T-helper 9 cell (primary cell): ENCODE data around the gene KRT6A.
"Not testable (repeated sequence)": the region's sequence is repeated elsewhere in the genome, so short reads cannot be mapped to it uniquely, and the experiment has no call there.

ENCODE experiments used
- DNase-seq: peaks from one replicate; pipeline ENCODE4 v3.0.0-alpha.2; 2020

Gene KRT6A

DNA sequence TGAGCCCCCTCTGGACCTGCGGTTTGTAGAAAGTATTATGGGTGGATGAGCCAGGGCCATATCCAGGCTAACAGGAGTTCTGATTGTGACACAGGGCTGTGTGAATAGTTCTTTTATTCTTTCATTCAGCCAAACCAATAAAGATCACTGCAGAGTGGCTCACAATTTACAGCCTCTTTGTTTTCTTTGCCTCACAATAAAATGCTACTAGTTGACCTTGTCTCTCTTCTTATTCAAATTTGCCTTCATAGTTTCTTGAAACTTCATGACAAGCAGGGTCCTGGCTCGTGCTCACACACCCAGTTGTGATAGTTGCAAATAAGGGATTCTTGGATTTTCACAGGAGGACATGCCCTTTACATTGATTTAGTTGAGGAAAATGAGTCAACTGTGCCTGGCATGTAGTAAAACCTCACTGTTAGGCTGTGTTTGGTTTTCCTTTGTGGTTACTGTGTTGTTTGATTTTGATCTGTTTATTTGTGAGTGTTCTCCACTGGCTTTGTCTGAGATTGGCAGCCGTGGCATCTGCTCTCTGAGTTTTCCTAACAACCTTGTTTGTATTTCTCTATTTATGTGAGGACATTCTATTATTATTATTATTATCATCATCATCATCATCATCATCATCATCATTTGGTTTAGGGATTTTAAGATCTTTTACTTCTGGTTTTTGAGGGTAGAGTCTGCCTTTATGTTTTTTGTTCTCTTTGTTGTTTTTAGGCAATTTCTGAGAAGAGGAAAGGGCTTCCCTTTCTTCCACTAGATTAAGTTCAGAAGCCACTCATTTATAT is 38.5 kb downstream of the KRT6A start:
- DNase-seq: no peak

DNA sequence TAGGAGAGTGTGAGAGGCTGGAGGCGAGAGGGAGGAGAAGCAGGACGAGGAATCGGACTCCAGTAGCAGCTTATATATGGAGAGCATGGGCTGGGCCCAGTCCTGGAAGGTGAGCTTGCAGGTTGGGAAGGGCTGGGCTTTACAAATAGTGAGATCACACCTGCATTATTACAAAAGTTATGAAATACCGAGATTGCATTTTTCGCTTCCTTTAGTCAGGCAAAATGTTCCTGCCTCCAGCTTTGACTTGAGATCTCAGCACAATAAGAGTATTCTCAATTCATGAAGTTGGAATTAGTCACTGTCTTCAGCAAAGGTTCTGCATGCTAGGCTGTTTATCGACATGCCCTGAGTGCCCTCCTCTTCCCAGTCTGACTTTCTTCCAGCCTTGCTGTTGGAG is 41.0 kb downstream of the KRT6A start, which contains the start of gene KRT6B:
TSS of gene KRT6B (minus strand) at position 46 of the 400 bp plus-strand sequence. CDS start 68 bp downstream, outside the sequence.
- DNase-seq: no peak

DNA sequence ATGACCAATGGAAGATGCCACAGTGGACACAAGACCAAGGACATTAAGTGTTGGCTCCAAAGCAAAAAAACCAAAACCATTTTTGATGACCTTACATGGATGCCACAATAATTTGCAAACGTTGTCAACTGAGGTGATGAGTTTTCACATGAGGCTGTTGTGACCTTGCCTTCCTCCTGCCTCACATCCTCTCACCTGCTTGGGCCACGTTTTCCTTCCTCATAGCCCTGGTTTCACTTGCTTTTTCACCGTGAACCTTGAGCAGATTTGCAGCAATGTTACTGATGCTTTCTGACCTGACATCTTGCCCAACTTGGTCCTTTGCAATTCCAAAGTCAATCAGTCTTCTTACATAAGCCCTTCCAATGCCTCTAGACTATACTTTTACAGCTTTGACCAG is 44.8 kb downstream of the KRT6A start:
- DNase-seq: no peak

DNA sequence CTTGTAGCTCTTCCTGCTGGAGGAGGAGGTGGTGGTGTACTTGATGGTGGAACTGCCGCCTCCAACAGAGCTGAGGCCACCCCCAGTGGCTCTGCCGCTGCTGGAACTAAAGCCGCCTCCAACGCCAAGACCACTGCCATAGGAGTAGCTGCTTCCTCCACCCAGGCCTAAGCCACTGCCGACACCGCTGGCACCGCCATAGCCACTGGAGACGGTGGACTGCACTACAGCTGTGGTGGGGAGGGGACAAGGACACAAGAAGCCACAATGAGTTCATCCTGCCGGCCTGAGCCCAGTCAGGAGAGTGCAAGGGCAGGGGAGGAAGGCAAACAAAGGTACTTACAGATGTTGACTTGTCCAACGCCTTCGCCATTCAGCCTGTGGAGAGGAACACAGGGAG is 45.9 kb downstream of the KRT6A start:
- DNase-seq: not testable (repeated sequence)

DNA sequence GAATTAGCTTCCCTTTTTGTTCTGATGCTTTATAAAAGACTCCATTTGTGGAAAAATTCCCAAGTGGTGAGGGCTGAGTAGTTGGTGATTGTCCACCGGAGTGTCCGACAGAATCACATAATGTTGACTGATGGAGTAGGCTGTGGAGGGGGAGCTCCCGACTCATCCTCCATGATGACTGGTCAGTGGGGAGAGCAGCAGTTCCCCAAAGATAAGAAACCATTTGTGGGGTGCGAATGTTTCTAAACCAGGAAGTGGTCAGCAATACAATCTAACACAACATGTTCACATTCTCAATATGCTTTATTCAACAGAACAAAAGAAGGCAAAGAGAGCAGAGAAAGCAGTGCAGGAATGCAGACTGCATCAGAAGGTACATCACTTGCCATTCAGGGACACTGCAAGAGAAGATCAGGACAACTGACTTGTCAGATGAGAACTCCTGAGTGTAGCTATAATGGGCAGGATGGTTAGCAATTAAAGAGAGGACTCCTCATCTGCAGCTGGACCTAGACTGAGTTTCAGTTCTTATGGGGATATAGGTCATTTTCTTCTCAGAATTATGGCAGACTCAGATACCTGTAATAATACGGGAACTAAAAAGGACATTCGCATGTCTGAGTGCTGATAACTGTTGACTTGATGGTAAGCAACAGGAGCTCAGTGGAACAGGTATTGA is 46.6 kb downstream of the KRT6A start:
- no peak for DNase-seq

DNA sequence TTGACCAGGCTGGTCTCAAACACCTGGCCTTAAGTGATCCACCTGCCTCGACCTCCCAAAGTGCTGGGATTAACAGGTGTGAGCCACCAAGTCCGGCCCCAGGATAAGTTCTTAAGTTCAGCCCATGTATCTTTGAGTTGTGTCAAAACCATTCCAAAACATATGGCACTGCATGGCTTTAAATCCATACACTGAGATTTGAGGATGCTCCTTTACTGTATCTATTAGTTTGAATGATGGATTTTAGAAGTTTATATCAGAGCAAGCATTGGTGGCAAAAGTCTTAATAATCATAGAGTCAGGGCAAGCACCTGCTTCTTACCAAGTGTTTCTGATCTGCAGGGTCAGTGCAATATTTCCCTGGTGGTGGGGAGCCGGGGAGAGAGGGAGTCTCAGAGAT is 47.2 kb downstream of the KRT6A start:
- no peak for DNase-seq

DNA sequence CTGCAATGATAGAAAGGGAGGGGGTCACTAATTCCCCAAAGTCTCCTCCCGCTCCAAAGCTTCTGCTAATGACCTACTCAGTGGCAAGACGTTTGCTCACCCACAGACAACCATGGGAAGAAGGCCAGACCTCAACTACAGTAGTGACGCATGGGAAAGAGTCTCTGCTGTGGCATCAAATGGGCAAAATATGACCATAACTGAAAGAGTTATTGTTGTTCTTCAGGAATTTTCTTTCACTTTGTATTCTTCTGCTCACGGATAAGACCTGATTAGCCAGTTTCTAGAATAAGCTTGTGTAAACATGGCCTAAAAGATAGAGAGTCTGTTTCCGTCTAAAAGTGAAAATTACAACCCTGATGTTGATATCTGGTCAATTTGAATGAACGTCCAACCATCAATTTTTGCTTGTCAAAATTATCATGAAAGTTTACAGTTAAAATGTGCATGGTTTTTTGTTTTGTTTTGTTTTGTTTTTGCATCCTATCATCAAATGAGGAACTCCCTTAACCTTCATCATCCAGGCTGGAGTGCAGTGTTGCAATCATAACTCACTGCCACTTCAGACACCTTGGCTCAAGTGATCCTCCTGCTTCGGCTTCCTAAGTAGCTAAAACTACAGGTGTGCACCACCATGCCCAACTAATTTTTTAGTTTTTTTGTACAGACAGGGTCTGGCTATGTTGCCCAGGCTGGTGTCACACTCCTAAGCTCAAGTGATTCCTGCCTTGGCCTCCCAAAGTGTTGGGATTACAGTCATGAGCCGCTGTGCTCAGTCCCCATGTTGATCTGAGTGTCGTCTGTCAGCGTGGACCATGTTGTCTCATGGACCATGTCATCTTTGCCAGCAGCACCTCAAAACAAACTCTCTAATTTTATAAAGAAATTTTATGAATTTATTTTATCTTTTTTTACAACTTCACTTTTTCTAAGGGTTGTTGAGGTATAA is 48.1 kb downstream of the KRT6A start:
- no peak for DNase-seq

DNA sequence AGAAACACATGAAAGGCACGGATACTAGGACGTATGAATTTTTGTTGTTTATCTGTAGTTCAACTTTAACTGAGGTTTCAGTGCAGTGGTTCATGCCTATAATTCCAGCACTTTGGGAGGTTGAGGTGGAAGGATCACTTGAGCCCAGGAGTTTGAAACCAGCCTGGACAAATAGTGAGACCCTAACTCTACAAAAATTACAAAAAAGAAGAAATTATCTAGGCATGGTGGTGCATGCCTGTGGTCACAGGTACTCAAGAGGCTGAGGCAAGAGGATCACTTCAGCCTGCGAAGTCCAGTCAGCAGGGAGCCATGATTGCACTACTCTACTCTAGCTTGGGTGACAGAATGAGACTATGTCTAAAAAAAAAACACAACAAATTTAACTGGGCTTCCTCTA is 49.1 kb downstream of the KRT6A start:
- DNase-seq: no peak

DNA sequence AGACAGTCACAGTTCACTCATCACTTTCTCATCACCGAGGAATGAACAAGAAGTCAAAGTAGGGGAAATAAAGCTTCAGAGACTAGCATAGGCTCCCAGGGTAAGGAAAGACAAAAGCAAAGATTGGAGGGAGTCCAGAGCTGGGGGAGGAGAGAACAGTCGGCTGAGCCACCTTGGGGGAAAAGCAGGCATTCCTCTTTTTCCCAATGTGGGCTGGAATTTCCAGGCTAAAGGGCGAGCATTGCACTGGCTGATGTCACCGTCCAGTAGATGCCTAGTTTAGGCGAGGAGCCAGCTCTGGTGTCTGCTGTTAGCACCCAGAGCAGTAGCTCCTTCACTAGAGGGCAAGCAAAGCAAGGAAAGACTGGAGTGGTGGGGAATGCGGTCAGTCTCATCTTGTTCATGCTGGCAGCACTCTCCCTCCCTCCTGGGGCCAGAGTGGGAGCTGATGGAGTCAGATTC is 50.4 kb downstream of the KRT6A start:
- DNase-seq: no peak

DNA sequence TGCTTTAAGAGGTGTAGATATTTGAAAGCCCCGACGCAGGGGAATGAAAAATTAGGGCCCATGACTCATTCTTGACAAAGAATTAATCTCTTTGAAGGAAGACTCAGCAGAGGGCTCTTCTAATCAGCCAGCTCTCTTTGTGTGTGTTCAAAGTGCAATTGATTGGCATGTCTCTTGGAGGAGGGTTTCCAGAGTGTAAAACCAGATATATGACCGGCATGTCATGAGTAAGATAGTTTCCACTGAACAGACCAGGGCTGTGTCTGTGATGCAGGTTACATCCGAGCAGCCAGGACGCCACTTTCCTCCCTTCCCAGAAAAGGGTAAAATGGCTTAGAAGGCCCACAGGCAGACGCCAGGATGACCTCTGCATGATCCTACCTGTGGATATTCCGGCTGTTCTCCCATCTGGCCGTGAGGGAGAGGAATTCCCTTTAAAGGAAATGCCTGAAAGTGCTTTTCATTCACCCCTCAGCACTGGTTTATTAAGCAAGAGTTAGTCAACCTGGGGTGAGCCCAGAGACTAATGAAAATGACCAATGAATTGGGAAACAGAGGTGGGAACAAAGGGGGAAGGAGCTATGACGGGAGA is 51.6 kb downstream of the KRT6A start:
- DNase-seq: no peak

DNA sequence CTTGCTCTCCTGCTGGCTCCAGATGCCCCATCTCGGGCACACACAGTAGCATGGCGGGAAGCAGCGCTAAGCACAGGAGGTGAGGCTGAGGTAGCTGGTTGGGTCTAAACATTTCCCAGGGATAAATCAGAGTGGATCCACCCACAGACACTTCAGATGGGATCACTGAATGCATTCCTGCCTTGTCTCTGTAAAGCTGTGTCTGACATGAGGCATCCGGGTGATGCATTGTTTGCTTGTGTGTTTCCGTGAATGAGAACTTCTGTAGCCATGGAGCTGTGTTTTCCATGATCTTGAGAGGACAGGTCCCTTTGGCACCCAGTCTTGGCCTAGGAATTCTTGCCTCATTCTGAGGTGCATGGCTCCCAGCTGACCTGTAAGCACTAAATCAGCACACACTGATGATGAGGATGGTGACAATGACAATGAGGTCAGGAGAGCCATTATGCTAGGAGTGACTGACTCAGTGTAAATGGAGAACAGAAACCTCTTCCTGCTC is 52.2 kb downstream of the KRT6A start:
- no peak for DNase-seq

DNA sequence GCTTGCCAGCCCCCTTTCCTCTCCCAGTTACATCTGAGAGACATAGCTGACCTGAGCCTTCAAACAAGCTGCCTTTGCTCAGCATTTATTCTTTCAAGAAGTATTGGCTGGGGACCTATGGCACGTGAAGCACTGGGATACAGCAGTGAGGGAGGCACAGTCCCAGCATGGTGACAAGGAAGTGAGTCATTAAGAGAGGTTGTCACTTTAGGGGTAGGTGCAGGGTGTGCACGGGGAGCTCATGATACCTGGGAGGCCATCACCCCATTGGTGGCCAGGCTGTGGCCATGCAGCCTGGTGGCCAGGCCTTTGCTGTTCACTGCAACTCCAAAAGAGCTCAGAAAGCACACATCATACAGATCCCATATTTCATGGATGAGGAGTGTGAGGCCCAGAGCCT is 53.2 kb downstream of the KRT6A start:
- DNase-seq: no peak

DNA sequence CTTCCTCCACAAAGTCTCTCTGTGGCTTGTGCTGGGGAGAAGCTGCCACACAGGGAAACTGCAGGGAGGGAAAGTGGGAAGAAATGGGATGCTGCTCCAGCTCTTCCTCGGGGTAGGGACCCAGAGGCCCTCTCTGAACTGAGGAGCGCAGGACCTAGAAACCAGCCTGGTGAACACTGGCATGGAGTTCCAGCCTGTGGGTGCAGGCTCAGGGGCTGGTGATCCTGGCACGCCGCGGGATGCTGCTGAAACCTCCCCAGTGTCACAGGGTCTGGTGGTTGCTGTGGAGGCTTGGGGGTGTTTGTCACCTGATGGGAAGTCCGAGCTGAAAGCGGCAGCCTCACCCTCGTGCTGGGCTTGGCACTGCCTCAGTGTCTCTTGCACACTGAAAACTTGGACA is 53.6 kb downstream of the KRT6A start:
- no peak for DNase-seq

DNA sequence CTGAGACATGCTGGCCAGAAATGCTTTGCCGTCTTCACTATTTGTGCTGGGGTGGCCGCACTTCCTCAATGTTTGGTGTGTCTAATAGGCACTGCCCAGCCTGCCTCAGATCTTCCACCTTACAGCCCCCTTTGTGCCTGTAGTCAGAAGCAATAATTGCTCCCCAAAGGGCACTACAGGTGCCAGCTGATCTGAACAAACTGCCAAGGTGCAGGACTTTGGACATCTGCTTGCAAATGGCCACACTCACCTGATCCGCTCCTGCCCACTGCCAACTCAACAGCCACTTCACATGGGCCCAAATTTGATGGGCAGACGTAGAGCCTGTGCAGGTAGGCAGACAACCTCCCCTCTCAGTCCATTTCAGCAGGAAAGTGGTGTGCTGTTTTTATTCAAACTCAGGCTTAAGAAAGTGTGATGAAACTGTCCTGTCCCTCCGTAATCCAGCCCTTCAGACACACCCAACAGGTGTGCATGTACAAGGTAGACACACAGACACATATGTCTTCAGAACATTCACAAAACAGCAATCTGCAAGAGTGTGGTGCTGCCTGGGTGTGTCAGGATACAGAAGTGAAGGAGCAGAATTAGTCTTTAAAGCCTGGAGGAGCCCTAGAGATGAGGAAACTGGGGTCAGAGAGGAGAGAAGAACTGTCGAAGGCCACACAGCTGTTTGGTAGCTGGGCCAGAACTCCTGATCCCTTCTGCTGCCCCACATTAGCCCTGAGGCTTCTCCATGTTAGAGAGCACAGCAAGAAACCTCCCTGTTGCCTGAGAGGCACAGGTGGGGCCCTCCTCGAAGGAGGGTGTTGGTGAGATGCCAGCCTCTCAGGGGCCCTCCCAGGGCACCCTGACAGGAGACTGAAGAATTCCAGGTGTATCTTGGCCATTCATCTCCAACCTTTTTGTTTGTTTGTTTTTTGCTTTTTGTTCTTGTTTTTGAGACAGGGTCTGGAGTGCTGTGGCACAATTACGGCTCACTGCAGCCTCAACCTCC is 54.5 kb downstream of the KRT6A start:
- DNase-seq: no peak

DNA sequence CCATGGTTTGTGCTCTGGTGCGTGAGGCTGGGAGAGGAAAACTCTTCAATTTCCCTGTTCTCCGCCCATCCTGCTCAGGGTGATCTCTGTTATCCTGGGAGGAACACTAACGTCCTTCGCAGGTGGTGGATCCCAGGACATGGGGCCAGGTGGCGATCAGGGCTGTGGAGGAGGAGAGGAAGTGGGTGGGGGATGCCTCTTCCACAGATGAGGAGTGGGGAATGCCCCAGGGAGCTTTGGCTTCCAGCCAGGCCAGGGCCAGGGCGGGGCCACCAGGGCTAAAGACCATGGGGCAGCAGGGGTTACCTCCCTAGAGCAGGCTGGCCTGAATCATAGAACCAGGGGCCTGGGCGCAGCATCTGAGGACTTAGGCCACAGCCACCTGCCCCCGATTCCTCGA is 55.5 kb downstream of the KRT6A start:
- no peak for DNase-seq
